A673 (cell line): Measurements from ENCODE around the gene SLCO3A1.

ENCODE experiments used
- CTCF ChIP-seq: fragments of 300-800, 200-600 bp; sonication (generic); conservative IDR thresholded peaks from 2 replicates; pipeline ENCODE4 v1.5.1; 2017; ENCODE audit warnings: low read depth, mild to moderate bottlenecking, antibody characterized with exemption, low read length, moderate library complexity, mixed read lengths
- EZH2 ChIP-seq: fragments of 200-600 bp; sonication (generic); IDR thresholded peaks from 2 replicates; pipeline ENCODE4 v1.6.1; 2017; ENCODE audit warnings: borderline replicate concordance, low read depth, mild to moderate bottlenecking, mixed read lengths, antibody characterized with exemption, low read length; ENCODE audit not compliant: poor library complexity, severe bottlenecking

GRCh38 chr15:92012881-92013280, 159.4 kb downstream of the SLCO3A1 start:
- TF ChIP-seq CTCF (no peak), EZH2 (no peak)
